HepG2 (cell line): ENCODE results near the gene GCHFR. TPM values are rescaled to one million over a fixed set of nuclear protein-coding genes. Genes with fewer than 3 reads are reported as not detected.

Experiments
- KLF12 ChIP-seq: sonication (generic); formaldehyde crosslinking; IDR thresholded peaks from 2 replicates; pipeline ENCODE4 v1.4.0; 2020; ENCODE audit warnings: missing genetic modification reagents, borderline replicate concordance
- RBM22 ChIP-seq: fragments of 200-400 bp; formaldehyde crosslinking; optimal IDR thresholded peaks from 2 replicates; pipeline ENCODE3; 2017; ENCODE audit warnings: mild to moderate bottlenecking, low read length, moderate library complexity
- ZNF567 ChIP-seq: sonication (generic); formaldehyde crosslinking; IDR thresholded peaks from 2 replicates; pipeline ENCODE4 v1.8.1; 2023; ENCODE audit warnings: mild to moderate bottlenecking, missing genetic modification reagents, borderline replicate concordance
- ZNF670 ChIP-seq: sonication (generic); formaldehyde crosslinking; IDR thresholded peaks from 2 replicates; pipeline ENCODE4 v1.8.0; 2022; ENCODE audit warnings: mild to moderate bottlenecking, missing genetic modification reagents, borderline replicate concordance
- ZNF720 ChIP-seq: sonication (generic); formaldehyde crosslinking; IDR thresholded peaks from 2 replicates; pipeline ENCODE4 v1.4.0; 2020; ENCODE audit warnings: missing genetic modification reagents
- polyA plus RNA-seq, 8 experiments: library from polyadenylated mRNA; depleted of rRNA in 3 of 8; stranded (reverse) in 7 of 8; unstranded in 1 of 8; fragments of >200 nt; fragmentation: Illumina TruSeq in 4 of 8; extraction: Trizol in 4 of 8; gene quantifications; 2 replicates each; pipeline versions ENCODE4 v1.2.1 to v1.2.3, GENCODE V29; 2011 to 2016; ENCODE audit warnings: low read depth in 4 of 8, missing spikeins in 1 of 8, mixed read lengths in 1 of 8; ENCODE audit not compliant: insufficient read depth in 1 of 8
- total RNA-seq, 5 experiments: library from RNA; depleted of rRNA; stranded (reverse); fragments of >200 nt; fragmentation: Illumina TruSeq; extraction: Trizol; gene quantifications; 2 replicates each; pipeline ENCODE4 v1.2.3, GENCODE V29; 2016; ENCODE audit warnings: low read depth in 1 of 5
- TF ChIP-seq, protein P1 (sequence below): sonication (generic); formaldehyde crosslinking; IDR thresholded peaks from 2 replicates; pipeline ENCODE4 v1.4.0; 2020; ENCODE audit warnings: missing genetic modification reagents, mild to moderate bottlenecking, borderline replicate concordance
- TF ChIP-seq, protein P2 (sequence below): IDR thresholded peaks from 2 replicates; pipeline ENCODE4 v1.6.1; 2016; ENCODE audit warnings: mild to moderate bottlenecking, missing biosample characterization, missing genetic modification reagents
- TF ChIP-seq, protein P3 (sequence below): sonication (generic); formaldehyde crosslinking; IDR thresholded peaks from 2 replicates; pipeline ENCODE4 v1.5.1; 2020; ENCODE audit warnings: mild to moderate bottlenecking, missing genetic modification reagents, borderline replicate concordance
- TF ChIP-seq, protein P4 (sequence below): sonication (generic); formaldehyde crosslinking; IDR thresholded peaks from 2 replicates; pipeline ENCODE4 v1.4.0; 2020; ENCODE audit warnings: missing genetic modification reagents
- TF ChIP-seq, protein P5 (sequence below): sonication (generic); formaldehyde crosslinking; IDR thresholded peaks from 2 replicates; pipeline ENCODE4; 2020; ENCODE audit warnings: missing genetic modification reagents, mild to moderate bottlenecking, borderline replicate concordance

GCHFR gene
- total and polyA plus RNA-seq, 2 of the 13 experiments (the other 11 are each of a cell fraction or from before 2014, with no cell fraction given): 51.5 to 92.4 TPM

DNA sequence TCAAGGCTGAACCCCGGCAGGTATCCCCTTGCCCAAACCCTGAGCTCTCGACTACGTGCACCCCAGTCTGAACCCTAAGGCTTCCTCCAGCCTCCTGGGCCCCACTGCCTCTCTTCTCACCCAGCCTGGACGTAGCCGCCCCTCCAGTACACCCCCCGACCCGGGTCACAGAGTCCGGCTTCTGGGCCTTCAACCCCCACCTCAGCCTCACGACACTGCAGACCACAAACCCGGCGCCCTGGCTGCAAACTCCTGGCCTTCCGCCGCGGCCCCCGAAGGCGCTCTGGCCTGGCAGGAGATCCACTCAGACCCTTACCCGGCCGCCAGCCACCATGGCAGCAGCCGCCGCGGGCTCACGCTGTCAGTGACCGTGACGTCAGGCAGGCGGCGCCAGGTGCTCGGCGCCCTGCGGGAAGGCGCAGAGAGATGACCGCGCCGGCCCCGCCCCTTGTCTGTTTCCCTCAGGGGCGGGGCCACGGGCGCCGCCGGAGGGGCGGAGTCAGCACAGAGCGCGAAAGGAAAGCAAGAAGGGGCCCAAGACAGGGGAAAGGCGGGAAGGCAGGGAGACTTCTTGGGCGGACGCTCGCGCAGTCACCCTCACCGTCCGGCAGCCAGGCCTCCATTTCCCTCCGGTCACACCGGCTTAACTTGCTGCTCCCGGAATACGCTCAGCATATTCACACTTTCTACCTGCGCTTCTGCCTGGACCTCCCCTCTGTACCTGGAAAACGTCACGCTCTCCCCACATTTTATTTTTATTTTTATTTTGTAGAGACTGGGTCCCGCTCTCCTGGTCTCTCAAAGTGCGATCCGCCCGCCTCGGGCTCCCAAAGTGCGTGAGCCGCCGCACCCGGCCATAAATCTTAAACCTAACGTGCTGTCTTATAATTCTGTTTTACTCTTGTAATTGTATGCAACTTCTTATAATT lies 8.7 kb upstream of the GCHFR start, which contains the start of gene RMDN3 (continued):
- TF ChIP-seq, protein P1, sequence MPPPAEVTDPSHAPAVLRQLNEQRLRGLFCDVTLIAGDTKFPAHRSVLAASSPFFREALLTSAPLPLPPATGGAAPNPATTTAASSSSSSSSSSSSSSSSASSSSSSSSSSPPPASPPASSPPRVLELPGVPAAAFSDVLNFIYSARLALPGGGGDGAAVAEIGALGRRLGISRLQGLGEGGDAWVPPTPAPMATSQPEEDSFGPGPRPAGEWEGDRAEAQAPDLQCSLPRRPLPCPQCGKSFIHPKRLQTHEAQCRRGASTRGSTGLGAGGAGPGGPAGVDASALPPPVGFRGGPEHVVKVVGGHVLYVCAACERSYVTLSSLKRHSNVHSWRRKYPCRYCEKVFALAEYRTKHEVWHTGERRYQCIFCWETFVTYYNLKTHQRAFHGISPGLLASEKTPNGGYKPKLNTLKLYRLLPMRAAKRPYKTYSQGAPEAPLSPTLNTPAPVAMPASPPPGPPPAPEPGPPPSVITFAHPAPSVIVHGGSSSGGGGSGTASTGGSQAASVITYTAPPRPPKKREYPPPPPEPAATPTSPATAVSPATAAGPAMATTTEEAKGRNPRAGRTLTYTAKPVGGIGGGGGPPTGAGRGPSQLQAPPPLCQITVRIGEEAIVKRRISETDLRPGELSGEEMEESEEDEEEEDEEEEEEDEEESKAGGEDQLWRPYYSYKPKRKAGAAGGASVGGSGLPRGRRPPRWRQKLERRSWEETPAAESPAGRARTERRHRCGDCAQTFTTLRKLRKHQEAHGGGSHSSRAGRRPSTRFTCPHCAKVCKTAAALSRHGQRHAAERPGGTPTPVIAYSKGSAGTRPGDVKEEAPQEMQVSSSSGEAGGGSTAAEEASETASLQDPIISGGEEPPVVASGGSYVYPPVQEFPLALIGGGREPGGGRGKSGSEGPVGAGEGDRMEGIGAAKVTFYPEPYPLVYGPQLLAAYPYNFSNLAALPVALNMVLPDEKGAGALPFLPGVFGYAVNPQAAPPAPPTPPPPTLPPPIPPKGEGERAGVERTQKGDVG (CRISPR knock-in tag): no peak
- TF ChIP-seq ZNF720 (CRISPR knock-in tag) (no peak), ZNF670 (peak; percentile 94; the same call in 1 of the 2 replicates), RBM22 (no peak), ZNF567 (CRISPR knock-in tag) (no peak), KLF12 (CRISPR knock-in tag) (peak; percentile 68)
- TF ChIP-seq, protein P2, sequence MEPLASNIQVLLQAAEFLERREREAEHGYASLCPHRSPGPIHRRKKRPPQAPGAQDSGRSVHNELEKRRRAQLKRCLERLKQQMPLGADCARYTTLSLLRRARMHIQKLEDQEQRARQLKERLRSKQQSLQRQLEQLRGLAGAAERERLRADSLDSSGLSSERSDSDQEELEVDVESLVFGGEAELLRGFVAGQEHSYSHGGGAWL (CRISPR knock-in tag): peak; percentile 62
- TF ChIP-seq, protein P3, sequence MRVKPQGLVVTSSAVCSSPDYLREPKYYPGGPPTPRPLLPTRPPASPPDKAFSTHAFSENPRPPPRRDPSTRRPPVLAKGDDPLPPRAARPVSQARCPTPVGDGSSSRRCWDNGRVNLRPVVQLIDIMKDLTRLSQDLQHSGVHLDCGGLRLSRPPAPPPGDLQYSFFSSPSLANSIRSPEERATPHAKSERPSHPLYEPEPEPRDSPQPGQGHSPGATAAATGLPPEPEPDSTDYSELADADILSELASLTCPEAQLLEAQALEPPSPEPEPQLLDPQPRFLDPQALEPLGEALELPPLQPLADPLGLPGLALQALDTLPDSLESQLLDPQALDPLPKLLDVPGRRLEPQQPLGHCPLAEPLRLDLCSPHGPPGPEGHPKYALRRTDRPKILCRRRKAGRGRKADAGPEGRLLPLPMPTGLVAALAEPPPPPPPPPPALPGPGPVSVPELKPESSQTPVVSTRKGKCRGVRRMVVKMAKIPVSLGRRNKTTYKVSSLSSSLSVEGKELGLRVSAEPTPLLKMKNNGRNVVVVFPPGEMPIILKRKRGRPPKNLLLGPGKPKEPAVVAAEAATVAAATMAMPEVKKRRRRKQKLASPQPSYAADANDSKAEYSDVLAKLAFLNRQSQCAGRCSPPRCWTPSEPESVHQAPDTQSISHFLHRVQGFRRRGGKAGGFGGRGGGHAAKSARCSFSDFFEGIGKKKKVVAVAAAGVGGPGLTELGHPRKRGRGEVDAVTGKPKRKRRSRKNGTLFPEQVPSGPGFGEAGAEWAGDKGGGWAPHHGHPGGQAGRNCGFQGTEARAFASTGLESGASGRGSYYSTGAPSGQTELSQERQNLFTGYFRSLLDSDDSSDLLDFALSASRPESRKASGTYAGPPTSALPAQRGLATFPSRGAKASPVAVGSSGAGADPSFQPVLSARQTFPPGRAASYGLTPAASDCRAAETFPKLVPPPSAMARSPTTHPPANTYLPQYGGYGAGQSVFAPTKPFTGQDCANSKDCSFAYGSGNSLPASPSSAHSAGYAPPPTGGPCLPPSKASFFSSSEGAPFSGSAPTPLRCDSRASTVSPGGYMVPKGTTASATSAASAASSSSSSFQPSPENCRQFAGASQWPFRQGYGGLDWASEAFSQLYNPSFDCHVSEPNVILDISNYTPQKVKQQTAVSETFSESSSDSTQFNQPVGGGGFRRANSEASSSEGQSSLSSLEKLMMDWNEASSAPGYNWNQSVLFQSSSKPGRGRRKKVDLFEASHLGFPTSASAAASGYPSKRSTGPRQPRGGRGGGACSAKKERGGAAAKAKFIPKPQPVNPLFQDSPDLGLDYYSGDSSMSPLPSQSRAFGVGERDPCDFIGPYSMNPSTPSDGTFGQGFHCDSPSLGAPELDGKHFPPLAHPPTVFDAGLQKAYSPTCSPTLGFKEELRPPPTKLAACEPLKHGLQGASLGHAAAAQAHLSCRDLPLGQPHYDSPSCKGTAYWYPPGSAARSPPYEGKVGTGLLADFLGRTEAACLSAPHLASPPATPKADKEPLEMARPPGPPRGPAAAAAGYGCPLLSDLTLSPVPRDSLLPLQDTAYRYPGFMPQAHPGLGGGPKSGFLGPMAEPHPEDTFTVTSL (CRISPR knock-in tag): peak; percentile 48; the same call in 1 of the 2 replicates
- TF ChIP-seq, protein P4, sequence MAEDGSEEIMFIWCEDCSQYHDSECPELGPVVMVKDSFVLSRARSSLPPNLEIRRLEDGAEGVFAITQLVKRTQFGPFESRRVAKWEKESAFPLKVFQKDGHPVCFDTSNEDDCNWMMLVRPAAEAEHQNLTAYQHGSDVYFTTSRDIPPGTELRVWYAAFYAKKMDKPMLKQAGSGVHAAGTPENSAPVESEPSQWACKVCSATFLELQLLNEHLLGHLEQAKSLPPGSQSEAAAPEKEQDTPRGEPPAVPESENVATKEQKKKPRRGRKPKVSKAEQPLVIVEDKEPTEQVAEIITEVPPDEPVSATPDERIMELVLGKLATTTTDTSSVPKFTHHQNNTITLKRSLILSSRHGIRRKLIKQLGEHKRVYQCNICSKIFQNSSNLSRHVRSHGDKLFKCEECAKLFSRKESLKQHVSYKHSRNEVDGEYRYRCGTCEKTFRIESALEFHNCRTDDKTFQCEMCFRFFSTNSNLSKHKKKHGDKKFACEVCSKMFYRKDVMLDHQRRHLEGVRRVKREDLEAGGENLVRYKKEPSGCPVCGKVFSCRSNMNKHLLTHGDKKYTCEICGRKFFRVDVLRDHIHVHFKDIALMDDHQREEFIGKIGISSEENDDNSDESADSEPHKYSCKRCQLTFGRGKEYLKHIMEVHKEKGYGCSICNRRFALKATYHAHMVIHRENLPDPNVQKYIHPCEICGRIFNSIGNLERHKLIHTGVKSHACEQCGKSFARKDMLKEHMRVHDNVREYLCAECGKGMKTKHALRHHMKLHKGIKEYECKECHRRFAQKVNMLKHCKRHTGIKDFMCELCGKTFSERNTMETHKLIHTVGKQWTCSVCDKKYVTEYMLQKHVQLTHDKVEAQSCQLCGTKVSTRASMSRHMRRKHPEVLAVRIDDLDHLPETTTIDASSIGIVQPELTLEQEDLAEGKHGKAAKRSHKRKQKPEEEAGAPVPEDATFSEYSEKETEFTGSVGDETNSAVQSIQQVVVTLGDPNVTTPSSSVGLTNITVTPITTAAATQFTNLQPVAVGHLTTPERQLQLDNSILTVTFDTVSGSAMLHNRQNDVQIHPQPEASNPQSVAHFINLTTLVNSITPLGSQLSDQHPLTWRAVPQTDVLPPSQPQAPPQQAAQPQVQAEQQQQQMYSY (CRISPR knock-in tag): no peak
- TF ChIP-seq, protein P5, sequence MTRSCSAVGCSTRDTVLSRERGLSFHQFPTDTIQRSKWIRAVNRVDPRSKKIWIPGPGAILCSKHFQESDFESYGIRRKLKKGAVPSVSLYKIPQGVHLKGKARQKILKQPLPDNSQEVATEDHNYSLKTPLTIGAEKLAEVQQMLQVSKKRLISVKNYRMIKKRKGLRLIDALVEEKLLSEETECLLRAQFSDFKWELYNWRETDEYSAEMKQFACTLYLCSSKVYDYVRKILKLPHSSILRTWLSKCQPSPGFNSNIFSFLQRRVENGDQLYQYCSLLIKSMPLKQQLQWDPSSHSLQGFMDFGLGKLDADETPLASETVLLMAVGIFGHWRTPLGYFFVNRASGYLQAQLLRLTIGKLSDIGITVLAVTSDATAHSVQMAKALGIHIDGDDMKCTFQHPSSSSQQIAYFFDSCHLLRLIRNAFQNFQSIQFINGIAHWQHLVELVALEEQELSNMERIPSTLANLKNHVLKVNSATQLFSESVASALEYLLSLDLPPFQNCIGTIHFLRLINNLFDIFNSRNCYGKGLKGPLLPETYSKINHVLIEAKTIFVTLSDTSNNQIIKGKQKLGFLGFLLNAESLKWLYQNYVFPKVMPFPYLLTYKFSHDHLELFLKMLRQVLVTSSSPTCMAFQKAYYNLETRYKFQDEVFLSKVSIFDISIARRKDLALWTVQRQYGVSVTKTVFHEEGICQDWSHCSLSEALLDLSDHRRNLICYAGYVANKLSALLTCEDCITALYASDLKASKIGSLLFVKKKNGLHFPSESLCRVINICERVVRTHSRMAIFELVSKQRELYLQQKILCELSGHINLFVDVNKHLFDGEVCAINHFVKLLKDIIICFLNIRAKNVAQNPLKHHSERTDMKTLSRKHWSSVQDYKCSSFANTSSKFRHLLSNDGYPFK (CRISPR knock-in tag): peak; percentile 46; the same call in 1 of the 2 replicates
